ENCODE results near the gene KCNN1. TPM values are rescaled to one million over a fixed set of nuclear protein-coding genes. Genes with fewer than 3 reads are reported as not detected.
"Not testable (repeated sequence)": the region's sequence is repeated elsewhere in the genome, so short reads cannot be mapped to it uniquely, and the experiment has no call there.

KCNN1 gene
- total RNA-seq, 2 experiments from 2014 or later: 0.34 TPM; not detected in 1

DNA sequence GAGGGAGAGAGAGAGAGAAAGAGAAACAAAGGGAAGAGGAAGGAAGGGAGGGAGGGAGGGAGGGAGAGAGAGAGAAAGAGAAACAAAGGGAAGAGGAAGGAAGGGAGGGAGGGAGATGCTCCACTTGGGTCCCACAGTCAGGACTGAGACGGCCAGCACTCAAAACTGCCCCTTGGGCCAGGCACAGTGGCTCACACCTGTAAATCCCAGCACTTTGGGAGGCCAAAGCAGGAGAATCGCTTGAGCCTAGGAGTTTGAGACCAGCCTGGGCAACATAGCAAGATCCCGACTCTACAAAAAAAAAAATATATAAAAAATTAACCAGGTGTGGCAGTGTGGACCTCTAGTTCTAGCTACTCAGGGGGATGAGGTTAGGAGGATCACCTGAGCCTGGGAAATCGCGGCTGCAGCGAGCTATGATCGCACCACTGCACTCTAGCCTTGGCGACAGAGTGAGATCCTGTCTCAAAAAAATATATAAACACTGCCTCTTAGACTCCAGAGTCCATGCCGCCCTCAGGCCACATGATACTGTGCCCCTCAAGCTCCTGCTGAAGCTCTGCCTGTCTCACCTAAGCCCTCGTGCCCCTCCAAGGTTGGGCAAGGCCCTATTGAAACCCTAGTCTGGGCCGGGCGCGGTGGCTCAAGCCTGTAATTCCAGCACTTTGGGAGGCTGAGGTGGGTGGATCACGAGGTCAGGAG, 49.5 kb downstream of the KCNN1 start:
- no peak overlapping the region for H3K27ac Mint-ChIP-seq
- no peaks in the 10 kb centered on the region for H3K27me3 Mint-ChIP-seq
- peaks cover 27% of the 10 kb centered on the region for H3K36me3 Mint-ChIP-seq
- H3K4me1 Mint-ChIP-seq: peaks cover 61% of the 10 kb centered on the region
- H3K9me3 Mint-ChIP-seq: no peaks in the 10 kb centered on the region
- no peak for DNase-seq
- H3K4me3 Mint-ChIP-seq: no peak overlapping the region

DNA sequence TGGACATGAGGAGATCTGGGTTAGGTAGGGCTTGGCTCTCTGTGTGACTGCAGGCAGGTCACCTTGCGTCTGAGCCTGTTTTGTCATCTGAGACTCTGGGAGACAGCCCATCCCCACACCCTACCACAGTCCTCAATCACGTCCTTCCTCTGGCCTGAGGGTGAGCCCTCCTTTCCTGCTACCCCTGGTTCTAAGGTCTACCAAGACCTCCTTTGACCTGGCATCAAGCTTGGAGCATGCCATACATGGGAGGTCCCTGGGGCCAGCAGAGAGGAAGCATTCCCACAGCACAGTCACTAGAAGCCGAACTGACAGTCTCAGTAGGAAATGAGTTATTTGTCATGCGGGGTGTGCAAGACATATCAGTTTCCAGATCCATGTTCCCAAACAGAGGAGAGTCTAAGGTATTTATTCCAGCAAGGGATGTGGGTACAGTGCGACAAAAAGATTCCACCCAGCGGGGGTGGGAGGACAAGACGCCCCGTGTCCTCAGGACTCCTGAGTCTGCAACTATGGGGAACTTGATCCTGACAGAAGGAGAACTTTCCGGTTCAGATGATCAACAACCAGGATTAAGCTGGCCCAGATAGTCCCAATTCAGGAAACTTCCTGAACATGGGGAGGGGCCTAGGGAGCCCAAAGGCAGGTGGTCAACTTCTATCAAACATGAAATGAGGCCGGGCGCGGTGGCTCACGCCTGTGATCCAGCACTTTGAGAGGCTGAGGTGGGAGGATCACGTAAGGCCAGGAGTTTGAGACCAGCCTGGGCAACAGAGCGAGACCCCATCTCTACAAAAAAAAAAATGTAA, 50.6 kb downstream of the KCNN1 start:
- Mint-ChIP-seq H3K27ac (no peak overlapping the region), H3K27me3 (no peaks in the 10 kb centered on the region), H3K36me3 (peaks cover 30% of the 10 kb centered on the region), H3K4me1 (peaks cover 67% of the 10 kb centered on the region), H3K4me3 (no peak overlapping the region), H3K9me3 (no peaks in the 10 kb centered on the region)
- DNase-seq: no peak

DNA sequence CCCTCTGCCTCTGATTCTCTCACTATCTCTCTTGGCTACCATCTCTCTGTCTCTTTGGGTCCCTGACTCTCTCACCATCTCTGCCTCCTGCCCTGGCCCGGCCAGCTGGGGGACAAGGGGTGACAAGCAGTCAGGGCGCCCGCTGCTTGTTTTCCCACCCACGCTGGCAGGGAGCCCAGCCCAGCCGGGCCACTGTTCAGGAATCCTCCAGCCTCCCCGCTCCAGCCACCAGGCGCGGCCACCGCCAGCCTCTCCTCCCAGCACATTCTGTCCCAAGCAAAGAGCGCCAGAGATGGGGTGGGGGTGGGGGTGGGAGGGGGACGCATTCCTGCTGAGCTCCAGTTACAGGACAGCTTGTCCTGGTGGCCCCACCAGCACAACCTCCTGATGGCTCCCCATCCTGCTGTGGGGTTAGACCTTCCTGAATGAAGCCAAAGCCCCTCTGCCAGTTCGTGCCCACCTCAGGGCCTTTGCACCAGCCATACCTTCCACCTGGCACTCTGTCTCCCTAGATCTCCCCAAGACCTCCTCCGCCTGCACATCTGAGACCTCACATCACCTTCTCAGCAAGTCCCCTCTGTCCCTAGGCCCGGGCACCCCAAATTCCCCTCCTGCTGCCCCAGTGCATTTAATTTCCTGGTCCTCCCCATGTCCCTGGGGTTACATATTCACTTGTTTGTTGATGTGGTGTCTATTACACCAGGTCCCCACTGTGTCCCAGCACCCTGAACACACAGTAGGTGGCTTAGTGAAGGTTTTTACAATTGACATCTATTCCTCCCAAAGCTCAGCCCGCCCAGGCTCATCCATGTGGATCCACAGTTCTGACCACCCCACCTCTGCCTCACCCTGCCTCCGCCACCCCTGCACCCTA, 53.5 kb downstream of the KCNN1 start:
- Mint-ChIP-seq H3K36me3 (peaks cover 5% of the 10 kb centered on the region), H3K4me3 (no peak overlapping the region), H3K4me1 (peaks cover 58% of the 10 kb centered on the region), H3K9me3 (no peaks in the 10 kb centered on the region), H3K27ac (peak overlapping the region; percentile 91), H3K27me3 (no peaks in the 10 kb centered on the region)
- no peak for DNase-seq

DNA sequence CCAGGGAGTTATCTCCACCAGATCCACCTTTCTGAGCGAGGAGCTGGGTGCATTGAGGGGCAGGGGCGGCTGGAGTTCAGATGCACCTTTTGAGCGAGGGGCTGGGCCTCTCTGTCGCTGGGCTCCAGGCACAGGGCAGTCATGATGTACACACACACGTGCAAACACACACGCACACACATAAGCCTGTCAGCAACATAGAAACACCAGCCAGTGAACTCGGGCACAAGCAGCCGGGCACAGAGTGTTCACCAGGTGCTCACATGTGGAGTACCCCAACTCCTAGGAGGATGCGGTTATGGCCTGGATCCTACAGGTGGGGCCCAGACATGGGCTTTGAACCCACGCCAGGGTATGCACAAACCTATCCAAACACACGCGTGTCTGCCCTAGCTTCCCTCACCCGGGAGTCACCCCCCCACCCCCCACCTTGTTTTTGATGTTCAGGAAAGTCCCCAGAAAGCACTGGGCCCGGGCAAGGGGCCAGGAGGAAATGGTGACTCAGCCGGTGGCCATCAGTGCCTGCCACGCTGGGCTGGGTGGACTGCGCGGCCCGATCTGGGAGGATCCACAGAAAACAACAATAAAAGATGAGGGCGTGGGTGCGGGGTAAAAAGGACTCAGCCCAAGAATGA, 54.3 kb downstream of the KCNN1 start:
- peak overlapping the region; percentile 80 for H3K4me3 Mint-ChIP-seq
- peak; percentile 78 for DNase-seq
- no peaks in the 10 kb centered on the region for H3K9me3 Mint-ChIP-seq
- H3K36me3 Mint-ChIP-seq: peaks cover 3% of the 10 kb centered on the region
- peak overlapping the region; percentile 91 for H3K27ac Mint-ChIP-seq
- H3K4me1 Mint-ChIP-seq: peaks cover 53% of the 10 kb centered on the region
- no peaks in the 10 kb centered on the region for H3K27me3 Mint-ChIP-seq

DNA sequence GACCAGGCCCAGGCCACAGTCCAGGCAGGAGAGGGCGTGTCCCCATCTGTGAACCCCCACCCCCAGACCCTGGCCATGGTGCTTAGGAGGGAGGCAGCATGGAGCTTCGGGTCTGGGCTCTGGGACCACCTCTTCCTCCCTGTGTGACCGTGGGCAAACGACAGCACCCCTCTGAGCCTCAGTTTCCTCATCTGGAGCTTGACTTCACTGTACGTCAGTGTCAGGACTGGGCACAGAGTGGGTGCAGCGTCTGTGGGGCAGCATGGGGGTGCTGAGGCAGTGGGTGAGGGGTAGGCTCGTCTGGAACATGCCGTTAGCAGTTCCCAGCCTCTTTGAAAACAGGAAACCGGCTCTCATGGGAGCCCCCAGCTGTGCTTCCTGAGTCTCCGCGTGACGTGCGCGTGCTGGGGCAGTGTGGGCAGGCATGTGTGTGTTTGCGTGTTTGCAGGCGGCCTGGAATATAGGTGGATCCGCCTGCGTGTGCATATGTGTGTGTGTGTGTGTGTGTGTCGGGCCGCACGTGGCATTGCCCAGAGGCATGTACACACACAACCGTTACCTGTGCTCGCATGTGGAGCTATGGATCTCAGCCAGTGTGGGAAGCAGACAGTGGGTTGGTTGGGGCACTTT, 56.8 kb downstream of the KCNN1 start:
- DNase-seq: peak; percentile 52
- Mint-ChIP-seq H3K4me3 (peak overlapping the region; percentile 46), H3K27me3 (no peaks in the 10 kb centered on the region), H3K4me1 (peaks cover 46% of the 10 kb centered on the region), H3K36me3 (peaks cover 3% of the 10 kb centered on the region), H3K9me3 (no peaks in the 10 kb centered on the region), H3K27ac (peak overlapping the region; percentile 87)

DNA sequence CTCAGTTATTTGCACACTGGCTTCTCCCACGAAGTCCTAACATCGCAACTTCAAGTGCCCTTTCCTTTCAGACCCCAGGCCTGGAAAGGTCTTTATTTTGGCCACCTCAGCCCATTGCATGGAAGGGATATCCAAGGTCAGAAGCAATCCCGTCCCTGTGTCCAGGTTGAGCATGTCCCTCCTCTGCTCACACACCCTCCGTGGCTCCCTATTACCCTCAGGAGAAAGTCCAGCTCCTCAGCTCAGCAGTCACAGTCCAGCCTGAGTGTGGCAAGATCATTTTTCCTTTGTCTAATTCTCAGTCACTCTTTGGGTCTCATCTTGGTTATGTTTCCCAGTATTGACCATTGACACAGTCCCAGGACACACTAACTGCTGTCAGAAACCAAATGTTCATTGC, 60.2 kb downstream of the KCNN1 start:
- Mint-ChIP-seq H3K27ac (no peak overlapping the region), H3K27me3 (no peaks in the 10 kb centered on the region), H3K4me3 (no peak overlapping the region), H3K36me3 (peaks cover 2% of the 10 kb centered on the region), H3K9me3 (no peaks in the 10 kb centered on the region), H3K4me1 (peaks cover 27% of the 10 kb centered on the region)
- DNase-seq: no peak

DNA sequence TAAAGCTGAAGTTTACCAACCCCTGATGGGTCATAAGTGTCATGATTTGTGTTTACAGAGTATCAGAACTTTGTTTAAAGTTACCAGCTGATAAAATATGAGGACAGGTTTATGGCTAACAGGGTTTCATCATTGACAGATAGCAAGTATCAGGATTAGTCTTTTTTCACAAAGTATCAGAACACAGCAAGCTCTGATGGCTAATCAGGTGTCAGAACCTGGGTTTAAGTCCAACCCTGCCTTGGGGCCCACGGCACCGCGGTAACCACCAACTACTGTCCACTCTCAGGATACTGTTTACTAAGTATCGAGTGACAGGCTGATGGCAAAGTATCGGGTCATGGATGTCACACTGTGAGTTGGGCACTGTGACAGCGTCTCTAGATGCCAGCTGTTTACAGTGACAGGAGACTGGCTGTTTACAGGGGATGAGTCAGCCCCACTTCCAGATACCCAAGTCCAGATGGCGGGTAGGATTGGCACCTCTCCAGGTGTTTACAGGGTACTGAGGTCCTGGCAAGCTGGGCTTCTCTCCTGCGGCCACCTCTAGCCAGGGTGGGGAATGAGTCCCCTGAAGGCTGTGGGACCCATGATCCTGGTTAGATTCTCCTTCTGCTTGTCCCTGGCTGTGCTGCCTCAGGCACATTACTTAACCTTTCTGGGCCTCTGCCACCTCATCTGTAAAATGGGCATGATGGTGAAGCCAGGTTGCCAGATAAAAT, 62.9 kb downstream of the KCNN1 start:
- H3K4me1 Mint-ChIP-seq: peaks cover 7% of the 10 kb centered on the region
- H3K4me3 Mint-ChIP-seq: no peak overlapping the region
- no peaks in the 10 kb centered on the region for H3K36me3 Mint-ChIP-seq
- no peaks in the 10 kb centered on the region for H3K9me3 Mint-ChIP-seq
- no peak for DNase-seq
- no peaks in the 10 kb centered on the region for H3K27me3 Mint-ChIP-seq
- no peak overlapping the region for H3K27ac Mint-ChIP-seq

DNA sequence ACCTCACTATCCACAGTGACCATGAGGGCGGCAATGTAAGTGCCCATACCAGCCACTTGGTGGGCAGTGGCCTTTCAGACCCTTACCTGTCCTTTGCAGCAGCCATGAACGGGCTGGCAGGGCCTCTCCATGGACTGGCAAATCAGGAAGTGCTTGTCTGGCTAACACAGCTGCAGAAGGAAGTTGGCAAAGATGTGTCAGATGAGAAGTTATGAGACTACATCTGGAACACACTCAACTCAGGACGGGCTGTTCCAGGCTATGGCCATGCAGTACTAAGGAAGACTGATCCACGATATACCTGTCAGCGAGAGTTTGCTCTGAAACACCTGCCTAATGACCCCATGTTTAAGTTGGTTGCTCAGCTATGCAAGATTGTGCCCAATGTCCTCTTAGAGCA, 64.5 kb downstream of the KCNN1 start:
- DNase-seq, H3K27me3 Mint-ChIP-seq, H3K36me3 Mint-ChIP-seq, H3K9me3 Mint-ChIP-seq, H3K4me3 Mint-ChIP-seq, H3K27ac Mint-ChIP-seq: not testable (repeated sequence)
- H3K4me1 Mint-ChIP-seq: peaks cover 13% of the 10 kb centered on the region

DNA sequence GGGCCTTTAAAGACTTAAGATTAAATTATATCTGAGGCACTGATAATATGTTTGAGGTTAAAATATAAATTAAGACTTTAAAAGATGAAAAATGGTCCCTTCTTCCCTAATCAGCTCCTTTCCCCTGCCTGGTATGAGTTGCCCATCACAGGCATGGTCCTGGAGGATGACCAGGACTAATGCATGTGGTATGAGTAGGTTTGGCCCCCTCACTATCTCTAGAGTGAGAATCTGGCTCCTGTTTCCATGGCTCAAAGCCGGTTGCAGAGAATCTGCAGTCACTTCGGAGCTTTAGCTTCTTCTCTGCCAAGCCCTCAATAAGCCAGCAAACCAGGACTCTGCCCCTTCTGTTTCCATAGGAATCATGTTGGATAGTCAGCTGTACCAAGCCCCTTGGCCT, 65.2 kb downstream of the KCNN1 start:
- H3K36me3 Mint-ChIP-seq, H3K27me3 Mint-ChIP-seq, H3K9me3 Mint-ChIP-seq, H3K4me3 Mint-ChIP-seq, H3K27ac Mint-ChIP-seq, DNase-seq: not testable (repeated sequence)
- H3K4me1 Mint-ChIP-seq: peaks cover 13% of the 10 kb centered on the region

DNA sequence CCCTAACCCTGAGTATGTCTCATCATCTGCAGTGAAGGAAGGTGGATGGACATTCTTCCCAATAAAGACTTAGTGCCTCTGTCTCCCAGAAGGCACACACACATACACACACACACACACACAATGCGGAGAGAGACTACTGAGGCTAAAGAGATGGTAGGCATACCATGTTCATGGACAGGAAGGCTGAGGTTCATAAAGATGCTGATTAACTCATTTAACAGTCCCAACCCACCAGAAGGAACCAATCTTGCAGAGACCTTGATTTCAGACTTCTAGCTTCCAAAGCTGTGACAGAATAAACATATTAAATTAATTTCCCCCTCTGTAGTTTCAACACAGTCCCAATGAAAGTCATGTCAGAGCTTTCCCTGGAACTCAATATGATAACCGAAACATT, 74.1 kb downstream of the KCNN1 start:
- H3K4me3 Mint-ChIP-seq: no peak overlapping the region
- no peaks in the 10 kb centered on the region for H3K9me3 Mint-ChIP-seq
- peaks cover 30% of the 10 kb centered on the region for H3K4me1 Mint-ChIP-seq
- H3K27me3 Mint-ChIP-seq: peaks cover 4% of the 10 kb centered on the region
- no peaks in the 10 kb centered on the region for H3K36me3 Mint-ChIP-seq
- DNase-seq: no peak
- no peak overlapping the region for H3K27ac Mint-ChIP-seq

DNA sequence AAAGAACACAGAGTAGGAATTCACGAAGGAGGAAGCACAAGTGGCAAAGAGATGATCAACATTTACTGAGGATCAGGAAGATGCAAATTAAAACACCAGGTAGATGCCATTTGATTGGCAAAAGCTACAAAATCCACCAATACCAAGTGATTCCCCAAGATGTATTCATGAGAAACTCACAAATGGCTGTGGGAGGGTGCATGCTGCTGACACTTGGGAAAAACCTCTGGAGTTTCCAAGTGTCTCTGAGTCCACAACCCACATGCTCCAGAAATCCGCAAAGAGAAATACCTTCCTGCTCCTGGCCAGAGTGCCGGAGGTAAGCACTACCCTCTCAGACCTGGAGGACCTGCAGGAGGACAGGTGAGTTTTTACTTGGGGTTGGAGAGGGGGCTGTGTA, 76.8 kb downstream of the KCNN1 start:
- DNase-seq: no peak
- Mint-ChIP-seq H3K27ac (peak overlapping the region; percentile 5), H3K4me3 (no peak overlapping the region), H3K27me3 (peaks cover 4% of the 10 kb centered on the region), H3K36me3 (no peaks in the 10 kb centered on the region), H3K9me3 (no peaks in the 10 kb centered on the region), H3K4me1 (peaks cover 34% of the 10 kb centered on the region)

DNA sequence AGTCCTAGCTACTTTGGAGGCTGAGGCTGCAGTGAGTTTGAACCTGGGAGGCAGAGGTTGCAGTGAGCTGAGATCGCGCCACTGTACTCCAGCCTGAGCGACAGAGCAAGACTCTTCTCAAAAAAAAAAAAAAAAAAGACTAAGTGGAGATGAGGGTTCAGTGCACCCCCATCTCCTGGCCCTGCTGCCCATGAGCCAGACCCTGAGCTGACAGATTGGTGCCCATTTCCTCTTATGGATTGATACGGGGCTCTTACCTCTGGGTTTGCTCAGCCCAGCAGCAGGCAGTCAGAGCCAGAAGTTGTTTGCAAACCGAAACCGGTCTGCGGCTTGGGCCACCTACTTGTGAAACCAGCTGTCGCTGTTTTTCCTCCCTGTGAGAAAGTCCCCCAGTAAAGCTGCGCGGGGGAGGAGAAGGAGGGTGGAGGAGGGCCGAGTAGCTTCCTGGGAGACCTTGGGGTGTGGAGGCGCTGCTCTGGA, 78.0 kb downstream of the KCNN1 start:
- Mint-ChIP-seq H3K4me3 (peak overlapping the region; percentile 35), H3K4me1 (peaks cover 34% of the 10 kb centered on the region), H3K27ac (peak overlapping the region; percentile 60), H3K27me3 (peaks cover 4% of the 10 kb centered on the region), H3K9me3 (no peaks in the 10 kb centered on the region), H3K36me3 (no peaks in the 10 kb centered on the region)
- DNase-seq: peak; percentile 92

DNA sequence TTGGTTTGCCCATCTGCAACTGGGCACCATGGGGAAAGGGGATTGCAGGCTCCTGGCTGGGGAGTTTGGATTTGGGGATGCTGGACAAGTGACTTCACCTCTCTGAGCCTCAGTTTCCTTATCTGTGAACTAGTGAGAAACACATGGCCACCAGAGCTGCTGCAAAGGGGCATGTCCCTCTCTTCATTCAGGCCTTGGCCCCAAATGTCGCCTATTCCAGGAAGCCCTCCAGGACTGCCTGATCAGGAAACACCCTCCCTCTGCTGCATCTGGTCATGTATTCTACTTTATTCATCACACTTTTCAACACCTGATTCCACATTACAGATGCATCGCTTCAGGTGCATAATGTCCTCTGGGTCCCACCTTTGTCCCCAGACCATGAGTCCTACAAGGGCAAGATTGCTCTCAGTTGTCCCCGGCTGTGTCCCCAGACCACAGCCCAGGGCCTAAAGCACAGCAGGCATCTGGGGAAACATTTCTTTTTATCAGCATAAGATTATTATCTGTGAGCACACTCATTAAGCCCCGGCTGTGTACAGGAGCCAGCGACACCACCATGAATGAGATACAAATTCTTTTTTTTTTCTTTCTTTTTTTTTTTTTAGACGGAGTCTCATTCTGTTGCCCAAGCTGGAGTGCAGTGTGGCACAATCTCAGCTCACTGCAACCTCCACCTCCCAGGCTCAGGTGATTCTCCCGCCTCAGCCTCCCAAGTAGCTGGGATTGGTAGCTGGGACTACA, 78.6 kb downstream of the KCNN1 start:
- Mint-ChIP-seq H3K9me3 (no peaks in the 10 kb centered on the region), H3K27ac (peak overlapping the region; percentile 60), H3K27me3 (peaks cover 4% of the 10 kb centered on the region), H3K36me3 (no peaks in the 10 kb centered on the region), H3K4me3 (peak overlapping the region; percentile 35), H3K4me1 (peaks cover 34% of the 10 kb centered on the region)
- no peak for DNase-seq

All from activated naive CD8-positive, alpha-beta T cell treated with anti-CD3 and anti-CD28 coated beads for 36 hours (primary cell).